ENCODE measurements around the gene DOCK2. TPM values are rescaled to one million over a fixed set of nuclear protein-coding genes. Genes with fewer than 3 reads are reported as not detected.

Gene DOCK2
- polyA plus RNA-seq, 1 of the 3 experiments (the other 2 are of a cell fraction), result 3.8 TPM

DNA sequence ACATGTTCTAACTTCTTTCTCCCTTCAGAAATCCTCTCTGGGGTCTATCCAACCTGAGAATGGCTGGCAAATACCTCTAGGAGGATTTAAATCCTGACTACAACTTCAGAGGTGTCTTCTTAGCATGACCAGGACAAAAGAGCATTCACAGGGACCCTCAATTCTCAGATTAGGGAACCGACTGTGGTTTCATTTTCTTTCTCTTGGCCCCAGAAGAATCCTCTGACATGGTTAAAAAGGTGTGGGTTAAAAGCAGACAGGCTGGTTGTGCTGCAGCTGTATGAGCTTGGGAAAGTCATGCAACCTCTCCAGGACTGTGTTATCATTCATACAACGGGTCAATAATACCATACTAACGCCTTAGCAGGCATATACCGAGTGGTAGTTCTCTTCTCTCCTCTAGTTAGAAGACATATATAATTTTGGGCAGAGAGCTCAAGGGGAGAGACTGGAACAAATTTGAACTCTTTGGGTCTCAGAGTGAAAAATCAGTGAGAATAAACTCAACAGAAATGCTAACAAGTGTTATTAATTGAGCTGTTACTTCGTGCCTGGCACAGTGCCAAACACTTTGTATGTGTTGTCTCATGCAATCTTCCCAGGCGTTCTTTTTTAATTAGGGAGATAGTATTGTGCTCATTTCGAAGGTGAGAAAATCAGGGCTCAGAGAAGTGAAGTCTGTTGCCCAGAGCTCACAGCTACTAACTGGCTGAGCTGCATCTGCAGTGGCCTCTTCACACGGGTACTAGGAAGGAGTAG, 308.0 kb downstream of the DOCK2 start:
- H3K79me2 ChIP-seq (ENCODE audit: insufficient read depth), result peaks cover 89% of the 10 kb centered on the region
- no peaks in the 10 kb centered on the region for H4K20me1 ChIP-seq (ENCODE audit: insufficient read depth)
- WGBS (ENCODE audit: low lambda C conversion rate), result 80% methylated on average over 8 of the region's 8 CpGs
- H3K36me3 ChIP-seq (replicated peaks in 1 of 2; ENCODE audit: control insufficient read depth in 1 of 2, insufficient read depth in 2 of 2, low read length in 1 of 2), result peaks cover 0 to 4% of the 10 kb centered on the region in 2 experiments
- no peaks in the 10 kb centered on the region for H3K9me2 ChIP-seq
- peak overlapping the region; percentile 6 to 79; a peak in 3 of 4 replicates for H3K27ac ChIP-seq (ENCODE audit: low read depth in 2 of 2, low read length in 1 of 2)
- H3K4me2 ChIP-seq, result peak overlapping the region; percentile 51
- no peaks in the 10 kb centered on the region for H3K27me3 ChIP-seq (ENCODE audit: insufficient read depth)
- CTCF ChIA-PET, result interaction anchor here (1.0 to 8.0 kb wide), 3 partner anchors 13 to 244 kb away, joined by 3 to 45 read pairs (median 8); partner anchors contain the start of gene INSYN2B
- no peak for DNase-seq
- peaks cover 2 to 20% of the 10 kb centered on the region in 2 experiments; a peak in 3 of 4 replicates for H3K4me1 ChIP-seq (ENCODE audit: control insufficient read depth in 1 of 2, insufficient read depth in 2 of 2, low read depth in 1 of 2, low read length in 1 of 2)
- POLR2A ChIA-PET, result no interaction called here
- no peaks in the 10 kb centered on the region for H3K9me3 ChIP-seq
- H3K9ac ChIP-seq, result no peak overlapping the region
- TF ChIP-seq JUND (IDR thresholded peaks at IDR 0.05) (no peak), NFIC (IDR thresholded peaks at IDR 0.05; ENCODE audit: borderline replicate concordance) (peak; percentile 73)
- H3F3A ChIP-seq (replicated peaks; ENCODE audit: insufficient read depth), result peaks cover 15% of the 10 kb centered on the region
- no peak overlapping the region for H2AFZ ChIP-seq (ENCODE audit: low read depth)
- H3K4me3 ChIP-seq (ENCODE audit: low read depth in 2 of 2, low read length in 1 of 2), result no peak overlapping the region

DNA sequence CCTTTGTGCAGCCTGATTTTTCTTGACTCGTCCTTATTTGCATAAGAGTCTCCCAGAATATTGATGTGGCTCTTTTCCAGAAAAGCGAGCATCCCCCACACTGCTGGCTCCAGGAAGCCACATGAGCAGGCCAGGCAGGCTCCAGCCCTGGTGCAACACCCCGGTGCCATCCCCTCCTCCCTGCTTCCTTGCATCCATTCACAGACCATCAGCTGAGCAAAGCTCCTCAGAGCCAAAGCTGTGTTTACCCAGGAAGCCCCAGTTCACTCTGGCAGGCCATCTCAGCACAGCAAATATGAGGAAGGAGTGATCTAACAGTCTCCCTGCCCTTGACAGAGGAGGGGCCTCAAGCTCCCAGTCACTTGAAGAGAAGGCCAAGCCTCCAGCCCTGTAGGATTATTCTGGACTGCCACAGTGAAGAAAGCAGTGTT, 308.8 kb downstream of the DOCK2 start:
- Histone ChIP-seq H3K36me3 (replicated peaks in 1 of 2; ENCODE audit: control insufficient read depth in 1 of 2, insufficient read depth in 2 of 2, low read length in 1 of 2) (peaks cover 0 to 4% of the 10 kb centered on the region in 2 experiments), H3K9ac (peak overlapping the region; percentile 22; the same call in 1 of the 2 replicates), H3K27ac (ENCODE audit: low read depth in 2 of 2, low read length in 1 of 2) (peak overlapping the region; percentile 32 to 79; a peak in 3 of 4 replicates), H3K9me2 (no peaks in the 10 kb centered on the region), H3K4me3 (ENCODE audit: low read depth in 2 of 2, low read length in 1 of 2) (no peak overlapping the region), H3K79me2 (ENCODE audit: insufficient read depth) (peaks cover 92% of the 10 kb centered on the region), H3F3A (replicated peaks; ENCODE audit: insufficient read depth) (peaks cover 15% of the 10 kb centered on the region), H3K4me2 (peak overlapping the region; percentile 51), H2AFZ (ENCODE audit: low read depth) (peak overlapping the region; percentile 30), H3K9me3 (no peaks in the 10 kb centered on the region), H3K4me1 (ENCODE audit: control insufficient read depth in 1 of 2, insufficient read depth in 2 of 2, low read depth in 1 of 2, low read length in 1 of 2) (peaks cover 2 to 20% of the 10 kb centered on the region in 2 experiments; a peak in 3 of 4 replicates), H3K27me3 (ENCODE audit: insufficient read depth) (no peaks in the 10 kb centered on the region), H4K20me1 (ENCODE audit: insufficient read depth) (no peaks in the 10 kb centered on the region)
- DNase-seq, result peak; percentile 26
- WGBS (ENCODE audit: low lambda C conversion rate), result 37% methylated on average over 3 of the region's 3 CpGs
- ChIA-PET CTCF (interaction anchor here (1.0 to 8.0 kb wide), 3 partner anchors 13 to 244 kb away, joined by 3 to 45 read pairs (median 8); partner anchors contain the start of gene INSYN2B), POLR2A (no interaction called here)
- TF ChIP-seq TCF12 (IDR thresholded peaks at IDR 0.05), result peak; percentile 16; the same call in 1 of the 2 replicates
- TF ChIP-seq NFIC (IDR thresholded peaks at IDR 0.05; ENCODE audit: borderline replicate concordance), result peak; percentile 48
- peak; percentile 65 for TF ChIP-seq ELF1 (IDR thresholded peaks at IDR 0.05)
- TF ChIP-seq, protein P1, sequence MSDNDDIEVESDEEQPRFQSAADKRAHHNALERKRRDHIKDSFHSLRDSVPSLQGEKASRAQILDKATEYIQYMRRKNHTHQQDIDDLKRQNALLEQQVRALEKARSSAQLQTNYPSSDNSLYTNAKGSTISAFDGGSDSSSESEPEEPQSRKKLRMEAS (IDR thresholded peaks at IDR 0.05; ENCODE audit: low read depth), result peak; percentile 54; the same call in 1 of the 2 replicates
- TF ChIP-seq, protein P2, sequence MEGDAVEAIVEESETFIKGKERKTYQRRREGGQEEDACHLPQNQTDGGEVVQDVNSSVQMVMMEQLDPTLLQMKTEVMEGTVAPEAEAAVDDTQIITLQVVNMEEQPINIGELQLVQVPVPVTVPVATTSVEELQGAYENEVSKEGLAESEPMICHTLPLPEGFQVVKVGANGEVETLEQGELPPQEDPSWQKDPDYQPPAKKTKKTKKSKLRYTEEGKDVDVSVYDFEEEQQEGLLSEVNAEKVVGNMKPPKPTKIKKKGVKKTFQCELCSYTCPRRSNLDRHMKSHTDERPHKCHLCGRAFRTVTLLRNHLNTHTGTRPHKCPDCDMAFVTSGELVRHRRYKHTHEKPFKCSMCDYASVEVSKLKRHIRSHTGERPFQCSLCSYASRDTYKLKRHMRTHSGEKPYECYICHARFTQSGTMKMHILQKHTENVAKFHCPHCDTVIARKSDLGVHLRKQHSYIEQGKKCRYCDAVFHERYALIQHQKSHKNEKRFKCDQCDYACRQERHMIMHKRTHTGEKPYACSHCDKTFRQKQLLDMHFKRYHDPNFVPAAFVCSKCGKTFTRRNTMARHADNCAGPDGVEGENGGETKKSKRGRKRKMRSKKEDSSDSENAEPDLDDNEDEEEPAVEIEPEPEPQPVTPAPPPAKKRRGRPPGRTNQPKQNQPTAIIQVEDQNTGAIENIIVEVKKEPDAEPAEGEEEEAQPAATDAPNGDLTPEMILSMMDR (IDR thresholded peaks at IDR 0.05), result no peak
- no peak for TF ChIP-seq CHD2 (IDR thresholded peaks at IDR 0.05; ENCODE audit: low read length, partially characterized antibody)

Measured in SK-N-SH (cell line).